Activated gamma-delta T cell treated with anti-CD3 and anti-CD28 coated beads, Interleukin-2, amount 50 U/mL, for 16 hours (primary cell): Measurements from ENCODE around the gene DCLRE1C.
"Not testable (repeated sequence)": the region's sequence is repeated elsewhere in the genome, so short reads cannot be mapped to it uniquely, and the experiment has no call there.

Experiments
- DNase-seq: peaks from one replicate; pipeline ENCODE4 v3.0.0-alpha.2; 2020; ENCODE audit warnings: low read depth

Gene DCLRE1C

DNA sequence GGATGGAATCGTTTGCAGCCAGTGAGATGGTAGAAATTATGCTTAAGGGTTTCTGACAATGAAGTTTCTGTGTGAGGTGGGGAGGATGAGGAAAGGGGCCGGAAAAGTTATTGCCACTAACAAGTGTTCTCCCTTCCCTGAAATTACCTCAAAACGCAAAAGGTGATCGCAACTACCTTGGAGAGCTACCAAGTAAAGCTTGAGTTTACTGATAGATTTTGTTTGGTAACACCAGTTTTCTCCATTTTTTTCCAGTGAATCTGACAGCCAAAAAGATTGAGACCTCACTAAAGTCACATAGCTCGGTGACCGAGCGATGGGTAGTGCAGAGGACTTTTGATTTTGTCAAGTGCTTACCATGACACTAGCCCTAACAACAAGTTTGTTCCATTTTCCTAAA is 73.7 kb downstream of the DCLRE1C start:
- no peak for DNase-seq

DNA sequence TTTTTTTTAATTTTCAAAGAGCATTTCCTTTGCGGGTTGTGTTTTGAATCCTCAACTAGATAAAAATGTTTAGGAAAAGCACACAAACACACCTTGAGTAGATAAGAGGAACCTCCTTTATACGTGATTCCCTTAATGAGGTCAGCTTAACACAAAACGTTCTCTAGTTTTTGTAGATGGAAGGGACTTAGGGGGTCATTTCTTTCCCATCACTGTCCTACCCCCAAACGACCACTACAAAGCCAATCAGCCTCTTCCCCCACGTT is 74.0 kb downstream of the DCLRE1C start:
- DNase-seq, result no peak

DNA sequence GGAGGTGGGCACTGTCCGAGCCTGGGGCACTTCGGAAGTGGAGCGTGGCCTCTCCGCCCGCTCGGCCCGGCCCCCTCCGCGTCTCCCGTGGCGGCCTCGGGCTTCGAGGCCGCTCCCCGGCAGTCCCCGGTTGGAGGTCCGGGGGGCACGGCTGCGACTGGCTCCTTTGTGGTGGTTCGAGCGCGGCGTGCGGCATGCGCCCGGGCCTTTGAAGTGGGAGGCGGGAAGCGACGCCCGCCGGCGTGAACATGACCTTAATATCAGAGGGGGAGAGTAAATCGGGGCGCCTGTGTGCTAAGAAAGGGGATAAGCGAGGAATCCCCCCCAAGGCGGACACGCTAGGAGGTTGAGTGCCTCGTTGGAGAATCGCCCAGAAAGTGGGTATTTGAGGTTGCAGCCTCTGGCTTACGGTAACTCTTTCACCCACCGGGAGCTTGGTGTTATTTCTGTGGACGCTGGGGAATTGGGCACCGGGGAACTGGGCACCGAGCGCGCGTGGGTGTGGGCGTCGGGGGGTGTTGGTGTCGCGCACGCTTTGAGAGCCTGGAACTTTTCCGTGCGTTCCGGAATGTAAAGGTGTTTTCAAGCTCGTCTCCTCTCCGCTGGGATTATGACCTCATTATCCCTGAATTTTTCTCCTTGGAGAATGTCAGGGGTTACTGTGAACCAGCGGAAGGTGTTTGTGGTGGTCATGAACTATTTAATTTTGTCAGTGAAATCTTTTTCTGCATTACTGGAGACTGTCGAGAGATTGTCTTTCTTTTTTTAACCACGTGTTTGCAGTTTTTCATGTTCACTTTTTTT is 74.6 kb downstream of the DCLRE1C start:
- DNase-seq, result peak; percentile 10

DNA sequence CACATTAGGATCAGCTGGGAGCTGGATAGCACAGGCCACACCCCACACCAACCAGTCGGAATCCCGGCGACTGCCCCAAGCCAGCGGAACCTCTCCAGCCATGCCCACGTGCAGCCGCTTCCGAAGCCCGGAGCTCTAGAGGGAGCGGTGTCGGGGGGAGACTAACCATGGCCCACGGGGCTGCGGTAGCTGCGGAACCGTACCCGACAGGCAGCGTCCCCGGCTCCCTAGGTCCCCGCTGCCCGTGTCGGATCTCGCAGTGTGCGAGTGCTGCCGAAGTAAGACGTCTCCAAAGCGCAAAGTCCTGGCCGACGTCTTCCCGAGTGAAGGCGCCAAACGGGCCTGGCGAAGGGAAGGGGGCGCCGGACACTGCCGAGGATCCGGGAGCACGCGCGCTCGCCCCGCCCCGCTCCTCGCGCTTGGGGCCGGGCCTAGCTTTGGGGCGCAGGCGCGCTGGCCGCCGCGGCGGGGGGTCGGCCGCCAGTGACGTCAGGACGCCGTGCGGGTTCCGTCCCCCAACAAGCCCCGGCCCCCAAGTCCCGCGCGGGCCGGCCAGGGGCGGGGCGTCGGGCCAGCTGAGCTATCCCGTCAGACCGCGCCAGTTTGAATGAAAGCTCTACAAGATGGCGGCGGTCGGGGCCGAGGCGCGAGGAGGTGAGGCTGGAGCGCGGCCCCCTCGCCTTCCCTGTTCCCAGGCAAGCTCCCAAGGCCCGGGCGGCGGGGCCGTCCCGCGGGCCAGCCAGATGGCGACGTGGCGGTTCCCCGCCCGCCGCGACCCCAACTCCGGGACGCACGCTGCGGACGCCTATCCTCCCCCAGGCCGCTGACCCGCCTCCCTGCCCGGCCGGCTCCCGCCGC is 75.4 kb downstream of the DCLRE1C start, which contains the start of gene SUV39H2:
SUV39H2 (plus strand) TSS at position 601 of the 858 bp plus-strand sequence; CDS start at position 624, 23 bp downstream.
- DNase-seq, result peak; percentile 88

DNA sequence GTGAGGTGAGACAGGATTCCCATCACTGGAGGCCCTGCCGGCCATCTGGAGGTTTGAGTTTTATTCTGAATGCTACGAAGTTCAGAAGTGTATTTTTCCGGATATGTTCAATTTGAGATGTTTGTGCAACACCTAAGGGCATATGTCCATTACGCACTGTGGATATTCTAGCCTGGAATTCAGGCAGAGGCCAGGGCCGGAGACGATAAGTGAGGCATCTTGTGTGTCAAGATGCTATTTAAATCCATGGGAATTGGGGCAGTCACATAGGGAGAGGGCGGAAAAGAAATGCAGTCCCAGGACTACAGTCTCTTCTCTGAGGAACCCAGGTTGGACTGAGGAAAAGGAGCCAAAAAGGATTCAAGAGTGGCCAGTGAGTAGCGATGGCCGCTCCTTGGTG is 77.1 kb downstream of the DCLRE1C start:
- DNase-seq, result no peak

DNA sequence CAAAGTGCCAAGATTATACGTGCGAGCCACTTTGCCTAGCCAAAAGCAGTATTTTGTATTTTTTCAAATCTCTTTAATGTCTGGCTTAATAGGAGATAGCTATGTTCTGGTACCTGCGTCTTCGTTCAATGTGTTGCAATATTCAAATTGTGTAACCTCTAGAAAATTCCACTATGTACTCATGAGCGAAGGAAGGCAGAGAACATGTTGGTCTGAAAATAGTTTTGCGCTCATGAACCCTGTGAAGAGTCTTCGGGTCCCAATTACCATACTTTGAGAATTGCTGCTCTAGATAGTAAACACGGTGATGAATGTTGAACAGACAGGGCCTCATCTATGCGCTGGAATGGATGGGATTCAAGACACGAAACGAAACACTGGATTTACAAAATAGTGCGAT is 78.0 kb downstream of the DCLRE1C start:
- DNase-seq, result no peak

DNA sequence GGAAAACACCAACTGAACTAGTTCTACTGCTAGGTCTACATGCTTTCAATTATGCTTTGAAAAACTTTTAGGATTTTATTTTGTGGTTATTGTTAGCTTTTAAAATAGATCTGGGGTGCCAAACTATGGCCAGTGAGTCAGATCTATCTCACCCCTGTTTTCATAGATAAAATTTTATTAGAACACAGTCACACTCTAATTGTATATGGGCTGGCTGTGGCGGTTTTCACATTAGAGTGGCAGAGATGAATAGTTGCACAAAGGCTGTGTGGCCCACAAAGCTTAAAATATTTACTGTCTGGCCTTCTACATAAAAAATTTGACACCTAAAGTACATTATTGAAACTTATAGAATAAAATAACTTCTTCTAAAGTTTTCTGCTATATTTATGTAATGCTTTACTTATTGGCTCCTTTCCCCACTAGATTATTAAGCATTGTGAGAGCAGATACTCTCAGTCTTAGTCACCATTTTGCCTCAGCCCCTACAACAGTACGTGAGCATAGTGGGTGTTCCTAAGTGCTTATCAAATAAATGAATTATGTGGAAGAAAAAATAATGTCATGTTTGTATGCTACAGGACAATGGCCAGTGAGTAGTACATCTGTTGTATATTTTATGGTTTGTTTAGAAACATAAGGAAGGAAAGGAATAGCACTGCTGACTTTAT is 80.7 kb downstream of the DCLRE1C start:
- DNase-seq, result no peak

DNA sequence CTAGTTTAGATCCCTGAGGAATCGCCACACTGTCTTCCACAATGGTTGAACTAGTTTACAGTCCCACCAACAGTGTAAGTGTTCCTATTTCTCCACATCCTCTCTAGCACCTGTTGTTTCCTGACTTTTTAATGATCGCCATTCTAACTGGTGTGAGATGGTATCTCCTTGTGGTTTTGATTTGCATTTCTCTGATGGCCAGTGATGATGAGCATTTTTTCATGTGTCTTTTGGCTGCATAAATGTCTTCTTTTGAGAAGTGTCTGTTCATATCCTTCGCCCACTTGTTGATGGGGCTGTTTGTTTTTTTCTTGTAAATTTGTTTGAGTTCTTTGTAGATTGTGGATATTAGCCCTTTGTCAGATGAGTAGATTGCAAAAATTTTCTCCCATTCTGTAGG is 89.0 kb downstream of the DCLRE1C start:
- DNase-seq, result not testable (repeated sequence)

DNA sequence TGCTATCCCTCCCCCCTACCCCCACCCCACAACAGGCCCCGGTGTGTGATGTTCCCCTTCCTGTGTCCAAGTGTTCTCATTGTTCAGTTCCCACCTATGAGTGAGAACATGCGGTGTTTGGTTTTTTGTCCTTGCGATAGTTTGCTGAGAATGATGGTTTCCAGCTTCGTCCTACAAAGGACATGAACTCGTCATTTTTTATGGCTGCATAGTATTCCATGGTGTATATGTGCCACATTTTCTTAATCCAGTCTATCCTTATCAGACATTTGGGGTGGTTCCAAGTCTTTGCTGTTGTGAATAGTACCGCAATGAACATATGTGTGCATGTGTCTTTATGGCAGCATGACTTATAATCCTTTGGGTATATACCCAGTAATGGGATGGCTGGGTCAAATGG is 89.4 kb downstream of the DCLRE1C start:
- DNase-seq, result not testable (repeated sequence)

DNA sequence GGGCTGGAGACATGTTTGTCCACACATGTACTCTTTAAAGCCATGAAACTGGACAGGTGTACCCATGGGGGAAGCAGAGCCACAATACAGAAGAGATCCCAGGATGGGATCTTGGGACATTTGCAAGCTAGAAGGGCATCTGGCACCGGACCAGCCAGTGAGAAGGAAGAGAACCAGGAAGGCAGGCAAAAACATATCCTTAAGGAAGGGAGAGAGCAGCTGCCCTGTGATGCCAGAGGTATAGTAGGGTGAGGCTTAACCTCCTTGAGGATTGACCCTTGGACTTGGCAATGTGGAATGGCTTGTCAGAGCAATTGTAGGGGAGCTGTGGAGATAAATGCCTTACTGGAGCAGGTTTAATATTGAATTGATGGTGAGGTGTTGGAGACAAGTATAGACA is 93.1 kb downstream of the DCLRE1C start:
- DNase-seq, result no peak

DNA sequence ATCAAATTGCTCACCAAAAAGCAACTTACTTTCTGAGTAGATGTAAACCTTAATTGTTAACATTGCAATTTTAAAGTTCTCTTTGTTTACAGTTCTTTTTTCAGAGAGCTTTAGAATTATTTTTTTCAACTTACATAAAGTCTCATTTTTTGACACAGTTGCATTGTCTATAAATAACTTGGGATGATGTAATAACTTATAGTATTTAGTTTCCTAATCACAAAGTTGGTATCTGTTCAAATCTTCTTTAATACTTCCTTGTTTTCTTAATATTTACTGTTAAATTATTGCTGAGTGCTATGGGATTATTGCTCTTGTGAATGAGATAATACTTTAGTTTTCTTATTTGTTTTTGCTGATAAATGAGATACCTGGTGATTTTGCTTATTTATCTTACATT is 94.1 kb downstream of the DCLRE1C start:
- DNase-seq, result no peak

DNA sequence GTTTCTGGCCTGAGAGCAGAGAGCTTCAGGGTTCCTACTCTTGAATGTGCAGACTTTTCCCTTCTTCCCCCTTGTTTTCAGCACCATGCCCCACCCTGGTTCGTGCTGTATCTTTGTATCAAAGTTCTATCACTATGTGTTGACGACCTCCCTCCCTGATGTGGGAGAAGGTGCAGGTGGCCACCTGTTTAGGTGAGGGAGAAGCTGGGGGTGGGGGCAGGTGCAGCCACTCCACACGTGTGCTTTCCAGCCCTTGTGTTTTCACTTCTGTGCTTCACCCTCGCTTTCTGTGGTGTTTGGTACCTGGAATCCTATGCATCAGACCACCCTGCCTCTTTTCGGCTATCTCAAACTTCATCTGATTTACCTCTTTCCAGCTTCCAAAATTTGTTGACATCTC is 94.9 kb downstream of the DCLRE1C start:
- DNase-seq, result no peak

DNA sequence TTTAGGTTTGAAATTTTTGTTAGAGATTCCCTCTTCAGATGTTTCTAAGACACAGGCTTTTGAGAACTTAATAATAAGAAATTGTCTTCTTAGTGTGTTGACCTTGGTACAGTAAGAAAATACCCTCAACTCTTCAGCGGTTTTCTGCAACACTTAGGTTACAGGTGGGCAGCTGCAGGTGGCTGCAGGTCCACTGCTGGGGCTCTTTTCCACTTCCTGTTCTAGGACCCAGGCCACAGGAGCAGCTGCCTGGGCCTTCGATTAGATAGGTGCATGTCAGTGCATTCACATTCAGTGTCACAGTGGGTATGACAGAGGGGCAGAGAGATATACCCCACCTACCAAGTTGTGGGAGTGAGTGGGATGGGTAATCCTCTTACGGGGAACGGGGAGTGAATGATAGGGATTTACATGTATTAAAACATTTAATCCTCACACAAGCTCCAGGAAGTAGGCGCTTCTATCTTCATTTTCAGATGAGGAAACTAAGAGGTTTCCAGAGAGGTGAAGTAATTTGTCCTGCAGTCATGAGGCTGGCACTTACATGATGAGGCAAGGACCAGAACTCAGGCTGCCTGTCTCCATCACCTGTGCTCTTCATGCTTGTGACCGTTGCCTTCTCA is 95.4 kb downstream of the DCLRE1C start:
- DNase-seq, result no peak

DNA sequence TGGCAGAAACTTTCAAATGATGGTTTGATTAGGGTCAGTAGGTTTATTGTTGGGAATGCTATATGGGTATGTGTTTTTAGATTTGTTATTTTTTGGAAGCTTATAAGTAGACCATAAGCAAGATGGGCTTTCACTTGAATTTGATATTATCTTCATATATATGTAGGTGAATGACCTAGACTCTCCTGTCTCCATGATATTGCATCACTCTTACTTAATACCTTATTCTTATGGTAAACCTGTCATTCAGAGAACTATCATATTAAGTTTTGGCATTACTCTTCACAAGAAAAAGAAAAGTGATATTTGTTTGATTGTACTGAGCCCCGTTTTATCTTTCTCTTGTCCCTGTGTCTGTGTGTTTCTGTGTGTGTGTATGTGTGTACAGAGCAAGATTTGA is 98.4 kb downstream of the DCLRE1C start:
- no peak for DNase-seq

DNA sequence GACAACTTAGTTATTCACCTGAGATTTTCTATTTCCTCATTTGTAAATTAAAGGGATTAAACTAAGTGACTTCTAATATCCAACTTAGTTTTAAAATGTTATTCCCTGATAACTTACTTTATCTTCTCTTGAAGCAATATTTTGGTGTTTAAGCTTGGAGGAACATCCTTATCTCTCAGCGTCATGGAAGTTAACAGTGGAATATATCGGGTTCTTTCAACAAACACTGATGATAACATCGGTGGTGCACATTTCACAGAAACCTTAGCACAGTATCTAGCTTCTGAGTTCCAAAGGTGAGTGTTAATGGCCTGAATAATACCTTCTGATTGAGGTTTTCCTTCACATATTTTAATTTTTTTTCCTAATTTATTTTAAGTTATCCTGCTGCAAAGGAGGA is 101.7 kb downstream of the DCLRE1C start:
- no peak for DNase-seq
